Peyer's patch (tissue), 4 donors: Measurements from ENCODE around the gene HOMEZ. TPM values are rescaled to one million over a fixed set of nuclear protein-coding genes. Genes with fewer than 3 reads are reported as not detected.
"Not testable (repeated sequence)": the region's sequence is repeated elsewhere in the genome, so short reads cannot be mapped to it uniquely, and the experiment has no call there.

Experiments
- DNase-seq, 3 donors: peaks; one replicate each; pipeline ENCODE4 v3.0.0-alpha.2; 2017 to 2019
- H3K27ac ChIP-seq, 4 donors: fragments of 200-600 bp; sonication (generic); one replicate each; pipeline ENCODE4 v1.5.1; 2016 to 2019
- H3K27me3 ChIP-seq, 2 donors: fragments of 200-600 bp; sonication (generic); one replicate each; pipeline ENCODE4 v1.5.1; 2019
- H3K36me3 ChIP-seq, 3 donors: fragments of 200-600 bp; sonication (generic); one replicate each; pipeline ENCODE4 v1.5.1; 2016 to 2019
- H3K4me1 ChIP-seq, 4 donors: fragments of 200-600 bp; sonication (generic); one replicate each; pipeline ENCODE4 v1.5.1; 2016 to 2019
- H3K4me3 ChIP-seq, 4 donors: fragments of 200-600 bp; sonication (generic); 1 replicate in 3 of 4; 2 replicates in 1 of 4; pipeline ENCODE4 v1.5.1; 2016 to 2019; ENCODE audit warnings: mild to moderate bottlenecking in 1 of 4
- H3K9me3 ChIP-seq, 4 donors: fragments of 200-600 bp; sonication (generic); one replicate each; pipeline ENCODE4 v1.5.1; 2016 to 2019; ENCODE audit warnings: mild to moderate bottlenecking in 1 of 4
- POLR2A ChIP-seq, 2 donors: fragments of 450-650 bp; IDR thresholded peaks; one replicate each; pipeline ENCODE4 v1.5.1; 2017; ENCODE audit warnings: antibody characterized with exemption in 2 of 2, mild to moderate bottlenecking in 2 of 2, moderate library complexity in 2 of 2
- total RNA-seq, 4 donors: library from RNA; depleted of rRNA; stranded (reverse); fragments of >200 nt; gene quantifications; one replicate each; pipeline ENCODE4 v1.1.0, GENCODE V29; 2016
- TF ChIP-seq, protein P1 (sequence below), 6 experiments: fragments of 450-650 bp in 4 of 6; fragments of 200-600 bp in 2 of 6; sonication (generic) in 1 of 6; IDR thresholded peaks; one replicate each; pipeline ENCODE4 v1.5.1; 2017 to 2019; ENCODE audit warnings: antibody characterized with exemption in 6 of 6, mild to moderate bottlenecking in 3 of 6, moderate library complexity in 1 of 6

HOMEZ gene
- total RNA-seq, 4 donors from 2014 or later, result 10.5 to 23.9 (median 15.0) TPM

DNA sequence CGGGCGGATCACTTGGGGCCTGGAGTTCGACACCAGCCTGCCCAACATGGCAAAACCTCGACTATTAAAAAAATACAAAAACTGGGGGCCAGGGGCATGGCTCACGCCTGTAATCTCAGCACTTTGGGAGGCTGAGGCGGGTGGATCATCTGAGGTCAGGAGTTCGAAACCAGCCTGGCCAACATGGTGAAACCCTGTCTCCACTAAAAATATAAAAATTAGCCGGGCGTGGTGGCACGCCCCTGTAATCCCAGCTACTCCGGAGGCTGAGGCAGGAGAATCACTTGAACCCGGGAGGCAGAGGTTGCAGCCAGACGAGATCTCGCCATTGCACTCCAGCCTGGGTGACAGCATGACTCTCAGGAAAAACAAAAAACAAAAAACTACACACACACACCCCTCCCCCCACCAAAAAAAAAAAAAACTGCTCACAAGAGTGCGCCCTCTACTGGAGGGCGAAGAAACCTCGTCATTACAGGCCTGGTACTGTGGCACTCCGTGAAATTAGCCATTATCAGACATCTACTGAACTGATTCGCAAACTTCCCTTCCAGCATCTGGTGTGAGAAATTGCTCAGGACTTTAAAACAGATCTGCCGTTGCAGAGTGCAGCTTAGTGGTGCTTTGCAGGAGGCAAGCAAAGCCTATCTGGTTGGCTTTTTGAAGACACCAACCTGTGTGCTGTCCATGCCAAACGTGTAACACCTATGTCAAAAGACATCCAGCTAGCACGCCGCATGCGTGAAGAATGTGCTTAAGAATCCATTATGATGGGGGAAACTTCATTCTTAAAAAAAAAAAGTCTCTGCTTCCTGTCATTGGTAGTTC, 9.0 kb upstream of the HOMEZ start:
- peak; percentile 51 to 75 (median 58) for DNase-seq
- no peaks in the 10 kb centered on the region for H3K27me3 ChIP-seq
- peaks cover 0 to 19% (median 0%) of the 10 kb centered on the region in 3 donors for H3K36me3 ChIP-seq
- H3K27ac ChIP-seq, result no peak overlapping the region
- peak overlapping the region in 1 of 4 donors; percentile 27 for H3K4me3 ChIP-seq
- H3K4me1 ChIP-seq, result peaks cover 0 to 17% (median under 1%) of the 10 kb centered on the region in 4 donors
- H3K9me3 ChIP-seq, result no peaks in the 10 kb centered on the region
- TF ChIP-seq, protein P1, sequence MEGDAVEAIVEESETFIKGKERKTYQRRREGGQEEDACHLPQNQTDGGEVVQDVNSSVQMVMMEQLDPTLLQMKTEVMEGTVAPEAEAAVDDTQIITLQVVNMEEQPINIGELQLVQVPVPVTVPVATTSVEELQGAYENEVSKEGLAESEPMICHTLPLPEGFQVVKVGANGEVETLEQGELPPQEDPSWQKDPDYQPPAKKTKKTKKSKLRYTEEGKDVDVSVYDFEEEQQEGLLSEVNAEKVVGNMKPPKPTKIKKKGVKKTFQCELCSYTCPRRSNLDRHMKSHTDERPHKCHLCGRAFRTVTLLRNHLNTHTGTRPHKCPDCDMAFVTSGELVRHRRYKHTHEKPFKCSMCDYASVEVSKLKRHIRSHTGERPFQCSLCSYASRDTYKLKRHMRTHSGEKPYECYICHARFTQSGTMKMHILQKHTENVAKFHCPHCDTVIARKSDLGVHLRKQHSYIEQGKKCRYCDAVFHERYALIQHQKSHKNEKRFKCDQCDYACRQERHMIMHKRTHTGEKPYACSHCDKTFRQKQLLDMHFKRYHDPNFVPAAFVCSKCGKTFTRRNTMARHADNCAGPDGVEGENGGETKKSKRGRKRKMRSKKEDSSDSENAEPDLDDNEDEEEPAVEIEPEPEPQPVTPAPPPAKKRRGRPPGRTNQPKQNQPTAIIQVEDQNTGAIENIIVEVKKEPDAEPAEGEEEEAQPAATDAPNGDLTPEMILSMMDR (IDR thresholded peaks at IDR 0.05), result peak; percentile 42 to 94 (median 69)
- TF ChIP-seq POLR2A (IDR thresholded peaks at IDR 0.05), result no peak

DNA sequence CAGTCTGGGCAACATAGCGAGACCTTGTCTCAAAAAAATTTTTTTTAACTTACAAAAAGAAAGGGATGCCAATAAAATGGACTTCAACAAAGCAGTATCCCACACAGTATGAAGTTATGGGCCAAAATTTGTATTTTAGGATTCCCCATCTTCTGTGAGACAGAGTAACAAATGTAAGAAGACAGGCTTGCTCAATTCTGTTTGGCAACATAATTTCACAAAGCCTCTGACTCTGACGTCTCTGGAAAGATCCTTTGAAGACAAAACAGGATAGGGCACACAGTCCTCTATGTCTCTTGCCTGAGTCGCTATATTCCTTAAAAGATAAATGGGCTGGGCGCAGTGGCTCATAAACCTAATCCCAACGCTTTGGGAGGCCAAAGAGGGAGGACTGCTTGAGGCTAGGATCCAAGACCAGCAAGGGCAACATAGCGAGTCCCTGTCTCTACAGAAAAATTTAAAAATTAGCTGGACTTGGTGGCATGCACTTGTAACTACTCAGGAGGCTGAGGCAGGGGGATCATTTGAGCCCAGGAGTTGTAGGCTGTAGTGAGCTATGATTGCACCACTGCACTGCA, 1.1 kb upstream of the HOMEZ start:
- TF ChIP-seq POLR2A (IDR thresholded peaks at IDR 0.05), result no peak
- TF ChIP-seq, protein P1 (IDR thresholded peaks at IDR 0.05), result no peak
- H3K4me3 ChIP-seq, result peak overlapping the region; percentile 88 to 99 (median 94)
- DNase-seq, result no peak

DNA sequence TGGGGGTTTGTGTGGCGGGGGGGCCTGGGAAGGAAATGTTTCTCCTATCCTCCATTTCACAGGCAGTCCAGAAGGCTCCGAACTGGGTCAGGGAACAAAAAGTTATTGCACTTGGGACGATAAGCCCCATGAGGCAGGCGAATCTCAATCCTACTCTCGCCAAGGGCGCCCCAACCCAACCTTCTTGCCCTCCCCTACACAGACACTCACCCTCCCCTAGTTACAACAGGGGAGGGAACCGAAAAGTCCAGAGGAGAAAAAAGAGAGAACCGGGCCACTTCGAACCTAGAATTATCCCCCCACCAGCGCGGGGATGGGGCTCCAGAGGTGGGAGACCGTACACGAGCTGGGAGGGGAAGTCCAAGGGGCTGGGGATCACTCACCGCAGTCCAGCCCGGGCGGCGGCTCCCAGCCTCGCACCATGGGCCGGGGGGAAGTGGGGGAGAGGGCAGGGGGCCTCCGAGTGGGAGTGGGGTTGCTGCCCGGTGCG, 357 bp downstream of the HOMEZ start:
- no peak for TF ChIP-seq POLR2A (IDR thresholded peaks at IDR 0.05)
- TF ChIP-seq, protein P1 (IDR thresholded peaks at IDR 0.05), result no peak
- peaks cover 0 to 13% (median 0%) of the 10 kb centered on the region in 4 donors for H3K4me1 ChIP-seq
- no peaks in the 10 kb centered on the region for H3K9me3 ChIP-seq
- no peaks in the 10 kb centered on the region for H3K27me3 ChIP-seq
- DNase-seq, result peak in 1 of 3 donors; percentile 20
- peak overlapping the region; percentile 89 to 96 (median 93) for H3K27ac ChIP-seq
- H3K4me3 ChIP-seq, result peak overlapping the region; percentile 88 to 99 (median 94)
- H3K36me3 ChIP-seq, result no peaks in the 10 kb centered on the region

More for the DNA sequence above, 1.1 kb upstream of the HOMEZ start:
- Histone ChIP-seq H3K27ac (peak overlapping the region; percentile 89 to 96 (median 93)), H3K36me3 (no peaks in the 10 kb centered on the region), H3K27me3 (no peaks in the 10 kb centered on the region), H3K4me1 (peaks cover 0 to 13% (median 0%) of the 10 kb centered on the region in 4 donors), H3K9me3 (no peaks in the 10 kb centered on the region)

- Histone ChIP-seq H3K36me3 (no peaks in the 10 kb centered on the region), H3K4me1 (peaks cover 0 to 13% (median 0%) of the 10 kb centered on the region in 4 donors), H3K4me3 (peak overlapping the region; percentile 88 to 99 (median 94)), H3K27me3 (no peaks in the 10 kb centered on the region), H3K27ac (peak overlapping the region; percentile 89 to 96 (median 93)), H3K9me3 (no peaks in the 10 kb centered on the region)
- TF ChIP-seq, protein P1 (IDR thresholded peaks at IDR 0.05), result no peak
- no peak for TF ChIP-seq POLR2A (IDR thresholded peaks at IDR 0.05)
- no peak for DNase-seq
Observed at GRCh38 chr14:23284654-23285529, 1.0 kb downstream of the HOMEZ start.

DNA sequence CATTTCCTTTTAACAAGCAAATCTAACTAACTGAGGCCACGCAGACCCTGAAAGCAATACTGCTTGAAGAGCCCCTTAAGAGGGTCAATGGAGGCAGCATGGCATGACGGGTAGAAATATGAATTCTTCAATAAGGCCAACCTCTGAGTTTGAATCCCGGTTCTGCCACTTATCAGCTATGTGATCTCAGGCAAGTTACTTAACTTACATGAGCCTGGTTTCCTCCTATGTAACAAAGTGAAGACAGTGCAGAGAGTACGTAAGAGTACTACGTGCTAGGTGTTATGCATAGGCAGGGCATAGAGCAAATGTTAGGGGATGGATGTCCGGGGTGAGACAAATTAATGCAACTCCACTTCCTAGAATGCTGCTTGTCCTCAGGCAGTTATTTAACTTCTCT, 4.7 kb downstream of the HOMEZ start:
- TF ChIP-seq POLR2A (IDR thresholded peaks at IDR 0.05), result no peak
- no peak for DNase-seq
- Histone ChIP-seq H3K9me3 (no peaks in the 10 kb centered on the region), H3K4me1 (peaks cover 0 to 7% (median 0%) of the 10 kb centered on the region in 4 donors), H3K36me3 (peaks cover 0 to 7% (median 0%) of the 10 kb centered on the region in 3 donors), H3K4me3 (no peak overlapping the region), H3K27me3 (no peaks in the 10 kb centered on the region), H3K27ac (no peak overlapping the region)

- H3K27me3 ChIP-seq, H3K9me3 ChIP-seq, H3K36me3 ChIP-seq, H3K27ac ChIP-seq, H3K4me3 ChIP-seq, H3K4me1 ChIP-seq, DNase-seq: not testable (repeated sequence)
Observed at GRCh38 chr14:23277928-23278327, 8.0 kb downstream of the HOMEZ start.
